ENCODE results near the gene ATP12A.

Gene ATP12A

GRCh38 chr13:24693862-24694471 lies 13.8 kb downstream of the ATP12A start:
- peak; percentile 75 for DNase-seq (ENCODE audit: low read depth)

GRCh38 chr13:24694907-24695306 lies 14.7 kb downstream of the ATP12A start:
- H3K4me3 ChIP-seq (ENCODE audit: low read depth, low read length): no peak overlapping the region
- DNase-seq (ENCODE audit: low read depth): no peak
- TF ChIP-seq CTCF (conservative IDR thresholded peaks at IDR 0.05; ENCODE audit: low read depth, low read length): no peak

More at GRCh38 chr13:24693862-24694471, 13.8 kb downstream of the ATP12A start:
- no peak overlapping the region for H3K4me3 ChIP-seq (ENCODE audit: low read depth, low read length)
- TF ChIP-seq CTCF (conservative IDR thresholded peaks at IDR 0.05; ENCODE audit: low read depth, low read length): peak; percentile 77

GRCh38 chr13:24698686-24699085 lies 18.5 kb downstream of the ATP12A start:
- no peak for DNase-seq (ENCODE audit: low read depth)
- H3K4me3 ChIP-seq (ENCODE audit: low read depth, low read length): no peak overlapping the region
- TF ChIP-seq CTCF (conservative IDR thresholded peaks at IDR 0.05; ENCODE audit: low read depth, low read length): no peak

- no peak for DNase-seq (ENCODE audit: low read depth)
- TF ChIP-seq CTCF (conservative IDR thresholded peaks at IDR 0.05; ENCODE audit: low read depth, low read length): no peak
- H3K4me3 ChIP-seq (ENCODE audit: low read depth, low read length): no peak overlapping the region
Observed at GRCh38 chr13:24699541-24699940, 19.3 kb downstream of the ATP12A start.

- H3K4me3 ChIP-seq (ENCODE audit: low read depth, low read length): no peak overlapping the region
- TF ChIP-seq CTCF (conservative IDR thresholded peaks at IDR 0.05; ENCODE audit: low read depth, low read length): no peak
- DNase-seq (ENCODE audit: low read depth): no peak
Observed at GRCh38 chr13:24700539-24700938, 20.3 kb downstream of the ATP12A start.

- no peak for DNase-seq (ENCODE audit: low read depth)
- H3K4me3 ChIP-seq (ENCODE audit: low read depth, low read length): no peak overlapping the region
- TF ChIP-seq CTCF (conservative IDR thresholded peaks at IDR 0.05; ENCODE audit: low read depth, low read length): no peak
Observed at GRCh38 chr13:24706886-24707585, 26.8 kb downstream of the ATP12A start.
